HG03565 (cell line): Measurements from ENCODE around the gene SYNE2.
A peak's percentile ranks its signal among the peaks of the same experiment; 100 is the strongest.
"Not testable (repeated sequence)": the region's sequence is repeated elsewhere in the genome, so short reads cannot be mapped to it uniquely, and the experiment has no call there.

Experiments
- ATAC-seq: cut with Tn5 transposase; IDR thresholded peaks from one replicate; pipeline ENCODE4 v1.9.1; 2021; ENCODE audit warnings: mild to moderate bottlenecking, moderate library complexity; ENCODE audit not compliant: unreplicated experiment

The SYNE2 gene, protein sequence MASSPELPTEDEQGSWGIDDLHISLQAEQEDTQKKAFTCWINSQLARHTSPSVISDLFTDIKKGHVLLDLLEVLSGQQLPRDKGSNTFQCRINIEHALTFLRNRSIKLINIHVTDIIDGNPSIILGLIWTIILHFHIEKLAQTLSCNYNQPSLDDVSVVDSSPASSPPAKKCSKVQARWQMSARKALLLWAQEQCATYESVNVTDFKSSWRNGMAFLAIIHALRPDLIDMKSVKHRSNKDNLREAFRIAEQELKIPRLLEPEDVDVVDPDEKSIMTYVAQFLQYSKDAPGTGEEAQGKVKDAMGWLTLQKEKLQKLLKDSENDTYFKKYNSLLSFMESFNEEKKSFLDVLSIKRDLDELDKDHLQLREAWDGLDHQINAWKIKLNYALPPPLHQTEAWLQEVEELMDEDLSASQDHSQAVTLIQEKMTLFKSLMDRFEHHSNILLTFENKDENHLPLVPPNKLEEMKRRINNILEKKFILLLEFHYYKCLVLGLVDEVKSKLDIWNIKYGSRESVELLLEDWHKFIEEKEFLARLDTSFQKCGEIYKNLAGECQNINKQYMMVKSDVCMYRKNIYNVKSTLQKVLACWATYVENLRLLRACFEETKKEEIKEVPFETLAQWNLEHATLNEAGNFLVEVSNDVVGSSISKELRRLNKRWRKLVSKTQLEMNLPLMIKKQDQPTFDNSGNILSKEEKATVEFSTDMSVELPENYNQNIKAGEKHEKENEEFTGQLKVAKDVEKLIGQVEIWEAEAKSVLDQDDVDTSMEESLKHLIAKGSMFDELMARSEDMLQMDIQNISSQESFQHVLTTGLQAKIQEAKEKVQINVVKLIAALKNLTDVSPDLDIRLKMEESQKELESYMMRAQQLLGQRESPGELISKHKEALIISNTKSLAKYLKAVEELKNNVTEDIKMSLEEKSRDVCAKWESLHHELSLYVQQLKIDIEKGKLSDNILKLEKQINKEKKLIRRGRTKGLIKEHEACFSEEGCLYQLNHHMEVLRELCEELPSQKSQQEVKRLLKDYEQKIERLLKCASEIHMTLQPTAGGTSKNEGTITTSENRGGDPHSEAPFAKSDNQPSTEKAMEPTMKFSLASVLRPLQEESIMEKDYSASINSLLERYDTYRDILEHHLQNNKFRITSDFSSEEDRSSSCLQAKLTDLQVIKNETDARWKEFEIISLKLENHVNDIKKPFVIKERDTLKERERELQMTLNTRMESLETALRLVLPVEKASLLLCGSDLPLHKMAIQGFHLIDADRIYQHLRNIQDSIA (N-terminal part only)

DNA sequence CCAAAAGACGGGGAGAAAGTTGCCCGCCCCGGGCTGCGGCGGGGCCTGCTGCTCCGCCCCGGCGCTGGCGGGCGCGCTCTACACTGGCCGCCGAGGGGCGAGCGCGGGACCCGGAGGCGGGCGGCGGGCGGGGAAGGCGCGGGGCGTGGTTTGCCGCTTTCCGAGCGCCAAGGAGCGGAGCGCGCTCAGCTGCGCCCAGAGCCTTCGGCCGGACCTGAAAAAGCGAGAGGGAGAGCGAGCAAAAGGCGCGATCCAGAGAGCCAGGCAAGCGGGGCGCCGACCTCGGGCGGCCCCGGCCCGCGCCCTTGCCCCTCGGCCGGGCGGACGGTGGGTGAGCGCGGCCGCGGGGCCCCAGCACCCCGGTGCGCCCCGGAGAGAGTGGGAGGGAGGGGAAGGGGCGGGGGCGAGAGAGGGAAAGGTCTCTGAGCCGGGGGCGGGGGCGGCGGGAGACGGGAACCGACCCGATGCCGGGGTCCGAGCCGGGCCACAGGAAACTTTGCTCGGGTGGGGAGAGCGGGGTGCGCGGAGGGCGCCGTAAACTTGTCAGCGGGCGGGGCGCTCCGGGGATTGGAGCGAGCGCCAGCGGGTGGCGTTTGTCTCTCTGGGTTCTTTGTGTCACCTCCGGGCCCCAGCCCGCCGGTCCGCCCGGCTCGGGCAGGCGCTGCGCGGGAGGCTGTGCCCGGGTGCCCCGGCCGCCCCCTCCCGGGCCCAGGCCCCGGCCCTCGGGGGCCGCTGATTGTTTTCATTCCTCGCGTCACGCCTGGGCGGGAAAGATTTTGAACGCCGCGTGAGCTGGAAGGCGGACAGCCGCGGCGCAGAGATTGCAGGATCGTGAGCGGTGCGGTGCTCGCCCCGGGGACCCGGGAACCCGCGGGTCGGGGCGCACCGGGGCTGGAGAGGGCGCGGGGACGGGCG lies at the start of gene SYNE2:
Gene SYNE2 (plus strand): TSS at position 188 of the 915 bp plus-strand sequence. CDS start 56,145 bp downstream, outside the sequence.
- peak; percentile 62 for ATAC-seq

GRCh38 chr14:63803221-63803791 lies 49.5 kb upstream of the SYNE2 start:
- ATAC-seq = not testable (repeated sequence)

- not testable (repeated sequence) for ATAC-seq
Observed at GRCh38 chr14:63806064-63806463, 46.7 kb upstream of the SYNE2 start.

DNA sequence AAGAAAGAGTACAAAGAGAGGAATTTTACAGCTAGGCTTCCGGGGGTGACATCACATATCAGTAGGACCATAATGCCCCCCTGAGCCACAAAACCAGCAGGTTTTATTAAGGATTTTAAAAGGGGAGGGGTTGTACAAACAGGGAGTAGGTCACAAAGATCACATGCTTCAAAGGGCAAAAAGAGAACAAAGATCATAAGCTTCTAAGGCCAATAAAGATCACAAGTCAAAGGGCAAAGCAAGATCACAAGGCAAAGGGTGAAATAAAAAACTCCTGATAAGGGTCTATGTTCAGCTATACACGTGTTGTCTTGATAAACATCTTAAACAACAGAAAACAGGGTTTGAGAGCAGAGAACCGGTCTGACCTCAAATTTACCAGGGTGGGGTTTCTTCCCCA lies 41.1 kb upstream of the SYNE2 start:
- ATAC-seq = not testable (repeated sequence)

DNA sequence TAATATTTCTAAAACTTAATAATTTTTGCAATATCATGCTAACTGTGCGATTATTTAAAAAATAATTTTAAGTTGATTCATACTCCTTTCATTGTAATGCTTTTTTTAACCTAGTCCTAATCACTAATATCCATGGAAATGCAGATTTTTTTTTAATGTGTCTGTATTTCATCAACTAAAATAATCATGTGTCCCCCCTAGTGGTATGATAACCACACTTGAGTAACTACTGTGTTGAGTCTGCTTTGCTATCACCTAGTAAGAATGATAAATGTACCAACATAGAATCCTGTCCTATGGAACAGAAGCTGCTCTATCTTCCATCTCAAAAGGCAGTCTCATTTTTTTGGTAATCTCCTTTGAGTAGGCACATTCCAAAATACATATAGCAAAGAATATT lies 19.1 kb upstream of the SYNE2 start:
- ATAC-seq = no peak

- no peak for ATAC-seq
Observed at GRCh38 chr14:63840981-63841380, 11.8 kb upstream of the SYNE2 start.

DNA sequence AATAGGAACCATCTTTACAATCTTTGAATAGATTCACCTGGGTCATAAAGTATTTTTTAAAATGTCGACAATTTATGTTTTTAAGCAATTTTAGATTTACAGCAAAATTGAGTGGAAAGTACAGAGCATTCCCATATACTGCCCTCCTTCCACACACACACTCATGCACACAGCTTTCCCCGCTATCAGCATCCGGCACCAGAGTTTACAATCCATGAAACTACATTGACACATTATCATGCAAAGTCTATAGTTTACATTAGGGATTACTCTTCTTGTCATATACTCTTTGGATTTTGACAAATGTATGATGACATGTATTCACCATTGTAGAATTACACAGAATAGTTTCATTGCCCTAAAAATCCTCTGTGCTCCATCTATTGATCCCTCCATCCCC lies 9.0 kb upstream of the SYNE2 start:
- no peak for ATAC-seq

- ATAC-seq = no peak
Observed at GRCh38 chr14:63848890-63849289, 3.9 kb upstream of the SYNE2 start.

DNA sequence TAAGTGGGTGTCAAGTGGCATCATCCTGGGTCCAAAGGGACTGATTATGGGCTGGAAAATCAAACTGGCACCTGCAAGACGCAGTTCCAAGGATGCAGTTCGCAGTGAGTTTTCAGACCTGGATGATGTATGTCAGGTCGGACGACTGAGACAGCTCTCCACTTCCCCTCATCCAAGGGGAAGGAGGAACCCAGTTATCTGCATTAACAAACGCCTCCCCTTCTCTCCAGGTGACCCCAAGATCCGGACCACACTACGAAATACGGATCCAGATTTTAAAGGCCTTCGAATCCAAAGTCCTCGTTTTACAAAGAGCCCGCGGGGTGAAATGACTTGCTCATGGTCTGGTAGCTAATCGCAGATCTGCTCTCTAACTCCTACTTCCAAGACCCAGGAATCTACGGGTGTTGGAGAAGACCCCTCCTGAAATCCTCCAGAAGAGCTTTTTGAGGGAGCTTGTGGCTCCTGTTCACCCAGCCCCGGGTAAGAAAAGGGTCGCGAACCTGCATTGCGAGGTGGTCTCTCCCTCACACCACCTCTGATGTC lies 460 bp upstream of the SYNE2 start:
- peak; percentile 4 for ATAC-seq

DNA sequence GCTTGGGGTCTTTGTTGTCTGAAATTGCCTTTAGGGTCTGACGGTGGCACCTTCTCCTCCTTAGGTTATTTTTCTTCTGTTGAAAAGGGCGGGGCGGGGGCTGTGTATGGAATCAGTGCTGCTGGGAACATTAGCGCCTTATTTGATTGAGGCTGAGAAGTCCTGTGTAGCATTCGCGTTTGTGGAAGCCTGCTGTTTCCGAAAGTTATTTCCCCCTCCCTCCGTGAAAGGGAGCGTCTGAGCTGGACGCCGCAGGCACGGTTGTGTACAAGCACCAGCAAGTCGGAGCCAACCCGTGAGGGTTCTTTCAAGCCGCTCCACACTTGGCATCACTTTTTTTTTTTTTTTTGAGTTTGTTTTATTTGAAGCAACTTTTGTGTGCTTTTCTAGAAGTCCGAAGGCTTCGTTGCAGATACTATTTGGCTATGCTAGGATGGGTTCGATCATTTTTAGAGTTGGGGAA lies 1.1 kb downstream of the SYNE2 start:
- no peak for ATAC-seq

DNA sequence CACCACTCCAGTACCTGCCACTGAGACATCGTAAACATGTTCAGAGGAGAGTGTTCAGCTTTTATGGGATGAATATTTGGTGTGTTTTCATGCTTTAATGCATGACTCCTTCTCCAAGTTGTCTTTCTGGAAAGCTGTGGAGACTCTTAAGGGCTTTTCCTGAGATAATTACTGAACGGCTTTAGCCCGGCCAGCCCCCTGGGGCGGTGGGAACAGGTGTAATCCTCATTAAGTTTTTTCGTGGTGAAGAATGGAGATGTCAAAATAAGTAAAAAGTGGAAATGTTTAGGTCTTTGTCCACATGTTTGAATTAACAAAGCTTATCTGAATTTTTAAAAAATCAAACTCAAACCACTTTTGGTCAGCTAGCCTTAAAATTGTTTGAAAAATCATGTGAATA lies 1.5 kb downstream of the SYNE2 start:
- ATAC-seq = no peak

- ATAC-seq = no peak
Observed at GRCh38 chr14:63855281-63855680, 2.5 kb downstream of the SYNE2 start.

GRCh38 chr14:63857466-63858030 lies 4.7 kb downstream of the SYNE2 start:
- no peak for ATAC-seq

DNA sequence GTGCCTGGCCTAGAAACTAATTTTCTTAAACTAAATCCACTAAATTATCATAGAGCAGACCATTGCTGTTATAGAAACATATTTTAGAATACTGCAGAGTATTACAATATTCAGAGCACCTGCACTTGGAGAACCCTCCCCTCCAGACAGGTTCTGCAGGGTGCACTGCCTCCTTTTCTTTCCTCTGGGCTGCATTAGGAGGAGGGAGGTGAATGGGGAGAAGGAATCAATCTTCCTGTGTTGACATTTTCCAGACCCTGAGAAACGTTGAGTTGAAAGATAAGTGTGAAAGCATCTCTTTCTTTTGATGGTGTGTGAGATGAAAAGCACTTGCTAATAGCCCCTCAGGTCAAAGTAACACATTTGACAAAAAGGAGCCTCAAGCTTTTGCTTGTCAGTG lies 7.3 kb downstream of the SYNE2 start:
- ATAC-seq = no peak

GRCh38 chr14:63862163-63862562 lies 9.4 kb downstream of the SYNE2 start:
- ATAC-seq = no peak

DNA sequence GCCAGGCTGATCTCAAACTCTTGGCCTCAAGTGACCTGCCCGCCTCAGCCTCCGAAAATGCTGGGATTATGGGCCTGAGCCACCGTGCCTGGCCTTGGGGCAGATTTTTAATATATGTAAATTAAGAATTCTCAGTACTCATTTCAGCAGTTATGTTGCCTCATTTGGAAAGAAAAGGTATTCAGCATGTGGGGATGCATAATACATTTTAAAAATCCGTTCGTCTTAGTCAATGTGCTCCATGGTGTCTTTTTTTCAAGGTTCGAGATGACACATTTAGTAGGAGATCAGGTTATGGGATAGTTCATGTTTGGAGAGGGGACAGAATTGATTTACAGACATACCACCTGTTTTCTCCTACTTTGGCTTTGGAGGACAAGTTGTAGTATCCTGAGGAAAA lies 10.2 kb downstream of the SYNE2 start:
- no peak for ATAC-seq

DNA sequence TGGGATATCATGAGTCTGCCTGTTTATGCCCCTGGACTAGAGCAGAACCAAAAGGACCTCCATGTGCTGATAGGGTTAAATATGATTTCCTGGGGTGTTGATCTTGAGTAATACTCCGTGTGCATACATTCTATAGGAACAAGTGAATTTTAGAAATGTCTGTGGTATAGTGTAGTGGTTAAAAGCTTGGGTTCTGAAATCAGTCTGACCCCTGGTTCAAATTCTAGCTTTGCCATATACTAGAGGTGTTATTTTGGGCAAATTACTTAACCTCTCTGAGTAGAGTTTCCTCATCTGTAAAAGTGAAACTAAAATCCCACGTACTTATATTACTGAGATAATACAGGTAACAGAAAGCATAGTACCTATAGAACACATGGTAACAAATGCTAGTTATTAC lies 12.0 kb downstream of the SYNE2 start:
- ATAC-seq = peak; percentile 34

DNA sequence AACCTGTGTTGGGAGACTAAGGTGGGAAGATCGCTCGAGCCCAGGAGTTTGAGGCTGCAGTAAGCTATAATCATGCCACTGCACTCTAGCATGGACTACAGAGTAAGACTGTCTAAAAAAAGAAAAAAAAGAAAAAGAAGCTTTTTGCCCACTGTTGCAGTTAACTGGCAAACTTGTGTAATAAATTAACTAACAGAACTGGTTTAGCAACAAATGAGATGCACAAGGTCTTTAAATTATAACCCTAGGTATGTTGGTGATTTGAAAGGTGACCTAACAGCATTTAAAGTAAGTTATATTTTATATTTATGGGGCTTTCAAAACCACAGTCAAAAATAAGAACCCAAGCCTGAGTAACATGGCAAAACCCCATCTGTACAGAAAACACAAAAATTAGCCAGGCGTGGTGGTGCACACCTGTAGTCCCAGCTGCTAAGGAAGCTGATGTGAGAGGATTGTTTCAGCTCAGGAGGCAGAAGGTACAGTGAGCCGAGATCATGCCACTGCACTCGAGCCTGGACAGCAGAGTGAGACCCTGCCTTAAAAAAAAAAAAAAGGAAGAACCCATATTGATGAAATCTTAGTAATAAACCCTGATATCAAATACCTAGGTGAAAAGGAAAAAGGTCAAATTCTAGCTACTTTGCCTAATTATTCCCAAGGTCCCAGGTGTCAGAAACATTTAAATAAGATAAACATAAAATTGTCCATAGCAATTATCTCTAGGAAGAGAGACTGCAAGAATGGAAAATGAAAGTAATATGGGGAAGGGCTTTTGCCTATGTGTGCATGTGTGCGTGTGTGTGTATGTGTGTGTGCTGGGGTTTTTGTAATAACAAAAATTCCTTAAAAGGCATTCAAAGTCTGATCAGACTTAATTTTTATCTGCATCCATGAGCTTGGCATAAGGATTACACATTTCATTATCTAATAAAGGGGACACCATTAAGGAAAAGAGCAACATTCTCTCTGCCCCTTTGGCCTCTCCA lies 15.4 kb downstream of the SYNE2 start:
- no peak for ATAC-seq
